ENCODE results near the gene GCLC.
A peak's percentile ranks its signal among the peaks of the same experiment; 100 is the strongest.
"Not testable (repeated sequence)": the region's sequence is repeated elsewhere in the genome, so short reads cannot be mapped to it uniquely, and the experiment has no call there.

GCLC gene

GRCh38 chr6:53564401-53565065 lies 19.6 kb upstream of the GCLC start:
- no peak for TF ChIP-seq CTCF (IDR thresholded peaks at IDR 0.05; ENCODE audit: insufficient read depth, missing control alignments)
- DNase-seq (ENCODE audit: insufficient read length, low spot score) (no peak), FAIRE-seq (no peak)

GRCh38 chr6:53556986-53557715 lies 12.2 kb upstream of the GCLC start:
- no peak for FAIRE-seq
- no peak for TF ChIP-seq CTCF (IDR thresholded peaks at IDR 0.05; ENCODE audit: insufficient read depth, missing control alignments)
- DNase-seq (ENCODE audit: insufficient read length, low spot score) = no peak

GRCh38 chr6:53553600-53553999 lies 8.7 kb upstream of the GCLC start:
- DNase-seq (ENCODE audit: insufficient read length, low spot score); FAIRE-seq: not testable (repeated sequence)

GRCh38 chr6:53551681-53552080 lies 6.8 kb upstream of the GCLC start:
- DNase-seq (ENCODE audit: insufficient read length, low spot score); FAIRE-seq: not testable (repeated sequence)

GRCh38 chr6:53547811-53548496 lies 3.1 kb upstream of the GCLC start:
- TF ChIP-seq CTCF (IDR thresholded peaks at IDR 0.05; ENCODE audit: insufficient read depth, missing control alignments) = peak; percentile 18
- DNase-seq (ENCODE audit: insufficient read length, low spot score) = peak; percentile 91
- FAIRE-seq = no peak

GRCh38 chr6:53547166-53547810 lies 2.4 kb upstream of the GCLC start:
- DNase-seq (ENCODE audit: insufficient read length, low spot score) = no peak
- no peak for FAIRE-seq
- no peak for TF ChIP-seq CTCF (IDR thresholded peaks at IDR 0.05; ENCODE audit: insufficient read depth, missing control alignments)

- no peak for TF ChIP-seq CTCF (IDR thresholded peaks at IDR 0.05; ENCODE audit: insufficient read depth, missing control alignments)
- no peak for FAIRE-seq
- DNase-seq (ENCODE audit: insufficient read length, low spot score) = no peak
These were observed 1.4 kb upstream of the GCLC start for GRCh38 chr6:53546281-53546680.

GRCh38 chr6:53544217-53544469 lies 758 bp downstream of the GCLC start:
- FAIRE-seq = no peak
- DNase-seq (ENCODE audit: insufficient read length, low spot score) = no peak
- no peak for TF ChIP-seq CTCF (IDR thresholded peaks at IDR 0.05; ENCODE audit: insufficient read depth, missing control alignments)

Measured in D721Med (cell line).